SH-SY5Y (cell line): ENCODE results near the gene LAPTM5.

Source experiments
- GATA2 ChIP-seq: IDR thresholded peaks from 2 replicates; pipeline ENCODE4 v1.6.1; 2011; ENCODE audit warnings: mild to moderate bottlenecking, low read depth, low read length
- GATA3 ChIP-seq: IDR thresholded peaks from 2 replicates; pipeline ENCODE4 v1.6.1; 2011; ENCODE audit warnings: low read depth, mild to moderate bottlenecking, low read length, moderate library complexity

GRCh38 chr1:30750731-30751291 is 6.8 kb downstream of the LAPTM5 start:
- TF ChIP-seq GATA2 (no peak), GATA3 (no peak)
